Vagina (tissue), 2 donors: ENCODE measurements around the gene SHISA9. TPM values are rescaled to one million over a fixed set of nuclear protein-coding genes. Genes with fewer than 3 reads are reported as not detected.
"Not testable (repeated sequence)": the region's sequence is repeated elsewhere in the genome, so short reads cannot be mapped to it uniquely, and the experiment has no call there.

Experiments
- DNase-seq, 2 donors: peaks; one replicate each; pipeline ENCODE4 v3.0.0-alpha.2; 2017; ENCODE audit errors: extremely low spot score in 2 of 2
- H3K27ac ChIP-seq: fragments of 200-600 bp; sonication (generic); one replicate; pipeline ENCODE4 v1.5.1; 2019
- H3K27me3 ChIP-seq: fragments of 200-600 bp; sonication (generic); one replicate; pipeline ENCODE4 v1.5.1; 2019
- H3K36me3 ChIP-seq, 2 donors: fragments of 200-600 bp; sonication (generic); one replicate each; pipeline ENCODE4 v1.5.1; 2017 to 2019
- H3K4me1 ChIP-seq: fragments of 200-600 bp; sonication (generic); one replicate; pipeline ENCODE4 v1.5.1; 2019
- H3K4me3 ChIP-seq, 2 donors: fragments of 200-600 bp; sonication (generic); 1 replicate in 1 of 2; 2 replicates in 1 of 2; pipeline ENCODE4 v1.5.1; 2016 to 2019
- H3K9me3 ChIP-seq: fragments of 200-600 bp; sonication (generic); one replicate; pipeline ENCODE4 v1.5.1; 2019
- POLR2A ChIP-seq, 2 donors: fragments of 450-650 bp; IDR thresholded peaks; one replicate each; pipeline ENCODE4 v1.6.1; 2017; ENCODE audit warnings: antibody characterized with exemption in 2 of 2, mild to moderate bottlenecking in 2 of 2, moderate library complexity in 2 of 2
- POLR2AphosphoS5 ChIP-seq, 2 donors: sonication (generic); formaldehyde crosslinking; IDR thresholded peaks; one replicate each; pipeline ENCODE4 v1.9.0; 2017; ENCODE audit warnings: antibody characterized with exemption in 2 of 2, mild to moderate bottlenecking in 2 of 2, low read depth in 1 of 2; ENCODE audit not compliant: insufficient read depth in 1 of 2
- intact Hi-C: fragments of 100-400 bp; cut with DNase I; formaldehyde crosslinking; loops from one replicate; pipeline ENCODE4 v1.15.1; 2023
- total RNA-seq: library from RNA; depleted of rRNA; stranded (reverse); fragments of >200 nt; gene quantifications from one replicate; pipeline ENCODE4 v1.2.3, GENCODE V29; 2016
- TF ChIP-seq, protein P1 (sequence below), 3 experiments: fragments of 450-650 bp in 2 of 3; fragments of 200-600 bp in 1 of 3; sonication (generic) in 1 of 3; IDR thresholded peaks; one replicate each; pipeline ENCODE4 v1.5.1; 2017 to 2019; ENCODE audit warnings: antibody characterized with exemption in 3 of 3, mild to moderate bottlenecking in 2 of 3, moderate library complexity in 2 of 3

The SHISA9 gene
- 0.49 TPM for total RNA-seq

GRCh38 chr16:12901597-12902461, at the start of gene SHISA9:
SHISA9 (plus strand) TSS chr16:12901598.
- Histone ChIP-seq H3K27ac (no peak within 1 kb of the TSS), H3K27me3 (peaks cover 3% of the 10 kb centered on the region), H3K4me3 (peak within 1 kb of the TSS; percentile 15 to 16), H3K9me3 (no peaks in the 10 kb centered on the region), H3K4me1 (peaks cover 22% of the 10 kb centered on the region), H3K36me3 (no peaks in the 10 kb centered on the region)
- intact Hi-C loops = no loop called here
- no peak for DNase-seq
- TF ChIP-seq POLR2A (IDR thresholded peaks at IDR 0.05) (no peak), POLR2AphosphoS5 (IDR thresholded peaks at IDR 0.05; ENCODE audit: insufficient read depth in 1 of 2, low read depth in 1 of 2) (no peak)
- TF ChIP-seq, protein P1, sequence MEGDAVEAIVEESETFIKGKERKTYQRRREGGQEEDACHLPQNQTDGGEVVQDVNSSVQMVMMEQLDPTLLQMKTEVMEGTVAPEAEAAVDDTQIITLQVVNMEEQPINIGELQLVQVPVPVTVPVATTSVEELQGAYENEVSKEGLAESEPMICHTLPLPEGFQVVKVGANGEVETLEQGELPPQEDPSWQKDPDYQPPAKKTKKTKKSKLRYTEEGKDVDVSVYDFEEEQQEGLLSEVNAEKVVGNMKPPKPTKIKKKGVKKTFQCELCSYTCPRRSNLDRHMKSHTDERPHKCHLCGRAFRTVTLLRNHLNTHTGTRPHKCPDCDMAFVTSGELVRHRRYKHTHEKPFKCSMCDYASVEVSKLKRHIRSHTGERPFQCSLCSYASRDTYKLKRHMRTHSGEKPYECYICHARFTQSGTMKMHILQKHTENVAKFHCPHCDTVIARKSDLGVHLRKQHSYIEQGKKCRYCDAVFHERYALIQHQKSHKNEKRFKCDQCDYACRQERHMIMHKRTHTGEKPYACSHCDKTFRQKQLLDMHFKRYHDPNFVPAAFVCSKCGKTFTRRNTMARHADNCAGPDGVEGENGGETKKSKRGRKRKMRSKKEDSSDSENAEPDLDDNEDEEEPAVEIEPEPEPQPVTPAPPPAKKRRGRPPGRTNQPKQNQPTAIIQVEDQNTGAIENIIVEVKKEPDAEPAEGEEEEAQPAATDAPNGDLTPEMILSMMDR (IDR thresholded peaks at IDR 0.05) = no peak

GRCh38 chr16:12853972-12854371, 47.4 kb upstream of the SHISA9 start:
- Histone ChIP-seq H3K9me3 (no peaks in the 10 kb centered on the region), H3K4me1 (no peaks in the 10 kb centered on the region), H3K36me3 (no peaks in the 10 kb centered on the region), H3K4me3 (no peak overlapping the region), H3K27me3 (no peaks in the 10 kb centered on the region), H3K27ac (no peak overlapping the region)
- DNase-seq = no peak
- intact Hi-C loops = no loop called here
- TF ChIP-seq POLR2AphosphoS5 (IDR thresholded peaks at IDR 0.05; ENCODE audit: insufficient read depth in 1 of 2, low read depth in 1 of 2) = no peak
- TF ChIP-seq, protein P1 (IDR thresholded peaks at IDR 0.05) = no peak
- TF ChIP-seq POLR2A (IDR thresholded peaks at IDR 0.05) = no peak

GRCh38 chr16:12857435-12857834, 44.0 kb upstream of the SHISA9 start:
- H3K4me3 ChIP-seq, H3K36me3 ChIP-seq, H3K27me3 ChIP-seq, DNase-seq, H3K27ac ChIP-seq, intact Hi-C loops, H3K4me1 ChIP-seq, H3K9me3 ChIP-seq: not testable (repeated sequence)

DNA sequence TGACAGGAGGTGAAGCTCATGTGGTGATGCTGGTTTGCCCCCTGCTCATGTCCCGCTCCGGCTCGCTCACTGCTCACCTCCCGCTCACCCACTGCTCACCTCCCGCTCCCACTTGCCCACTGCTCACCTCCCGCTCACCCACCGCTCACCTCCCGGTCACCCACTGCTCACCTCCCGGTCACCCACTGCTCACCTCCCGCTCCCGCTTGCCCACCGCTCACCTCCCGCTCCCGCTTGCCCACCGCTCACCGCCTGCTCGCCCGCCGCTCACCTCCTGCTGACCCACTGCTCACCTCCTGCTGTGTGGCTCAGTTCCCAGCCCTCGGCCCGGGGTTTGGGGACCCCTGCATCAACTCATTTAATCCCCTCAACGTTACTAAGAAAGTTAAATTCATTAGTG, 39.1 kb upstream of the SHISA9 start:
- DNase-seq = no peak
- H3K4me3 ChIP-seq = no peak overlapping the region
- H3K4me1 ChIP-seq = no peaks in the 10 kb centered on the region
- intact Hi-C loops = no loop called here
- TF ChIP-seq POLR2A (IDR thresholded peaks at IDR 0.05) (no peak), POLR2AphosphoS5 (IDR thresholded peaks at IDR 0.05; ENCODE audit: insufficient read depth in 1 of 2, low read depth in 1 of 2) (no peak)
- TF ChIP-seq, protein P1 (IDR thresholded peaks at IDR 0.05) = no peak
- H3K9me3 ChIP-seq = no peaks in the 10 kb centered on the region
- no peaks in the 10 kb centered on the region for H3K36me3 ChIP-seq
- H3K27ac ChIP-seq = no peak overlapping the region
- no peaks in the 10 kb centered on the region for H3K27me3 ChIP-seq

DNA sequence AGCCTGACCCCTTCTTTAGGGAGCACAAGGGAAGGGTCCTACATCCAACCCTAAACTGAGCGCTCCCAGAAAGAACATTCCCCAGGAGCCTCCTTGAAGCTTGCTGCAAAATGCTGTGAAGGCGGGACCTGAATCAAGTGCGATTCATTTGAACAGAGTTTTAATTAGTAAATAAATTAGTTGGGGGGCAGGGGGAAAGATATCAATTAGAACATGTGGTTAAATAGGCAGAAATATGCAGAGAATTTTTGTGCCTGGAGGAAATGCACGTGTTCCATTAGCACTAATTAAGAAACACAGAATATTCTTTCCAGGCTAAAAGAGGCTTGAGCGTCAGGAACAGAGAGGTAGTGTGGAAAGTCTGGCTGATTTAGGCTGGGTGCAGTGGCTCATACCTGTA, 38.5 kb upstream of the SHISA9 start:
- Histone ChIP-seq H3K27me3 (no peaks in the 10 kb centered on the region), H3K4me1 (no peaks in the 10 kb centered on the region), H3K9me3 (no peaks in the 10 kb centered on the region), H3K4me3 (no peak overlapping the region), H3K27ac (no peak overlapping the region), H3K36me3 (no peaks in the 10 kb centered on the region)
- TF ChIP-seq, protein P1 (IDR thresholded peaks at IDR 0.05) = no peak
- TF ChIP-seq POLR2A (IDR thresholded peaks at IDR 0.05) (no peak), POLR2AphosphoS5 (IDR thresholded peaks at IDR 0.05; ENCODE audit: insufficient read depth in 1 of 2, low read depth in 1 of 2) (no peak)
- no peak for DNase-seq
- intact Hi-C loops = no loop called here
